NCI-H1417 treated with DMSO at 0.1 percent for 48 hours (cell line): Measurements from ENCODE around the gene FNDC3B.
A peak's percentile ranks its signal among the peaks of the same experiment; 100 is the strongest.

Source experiments
- DNase-seq: peaks from one replicate; lab custom pipeline; 2025; lab: John Stamatoyannopoulos, UW

The FNDC3B gene

DNA sequence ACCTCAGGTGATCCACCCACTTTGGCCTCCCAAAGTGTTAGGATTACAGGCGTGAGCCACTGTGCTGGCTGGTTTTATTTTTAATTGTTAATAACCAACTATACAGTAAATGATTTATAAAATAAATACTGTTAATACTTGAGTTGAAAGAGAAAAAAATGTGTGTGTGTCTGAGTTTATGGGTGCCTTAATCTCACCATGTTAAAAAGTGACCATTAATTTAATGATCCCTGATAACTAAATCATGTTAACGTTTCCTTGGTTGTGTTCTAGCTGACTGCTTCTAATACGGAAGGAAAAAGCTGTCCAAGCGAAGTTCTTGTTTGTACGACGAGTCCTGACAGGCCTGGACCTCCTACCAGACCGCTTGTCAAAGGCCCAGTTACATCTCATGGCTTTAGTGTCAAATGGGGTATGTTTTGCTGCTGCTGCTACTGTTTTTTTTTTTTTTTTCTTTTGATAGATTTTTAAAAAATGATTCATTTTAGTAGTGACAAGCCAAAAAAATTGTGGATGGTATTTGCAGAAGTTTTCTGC lies 295.4 kb downstream of the FNDC3B start:
- no peak for DNase-seq

DNA sequence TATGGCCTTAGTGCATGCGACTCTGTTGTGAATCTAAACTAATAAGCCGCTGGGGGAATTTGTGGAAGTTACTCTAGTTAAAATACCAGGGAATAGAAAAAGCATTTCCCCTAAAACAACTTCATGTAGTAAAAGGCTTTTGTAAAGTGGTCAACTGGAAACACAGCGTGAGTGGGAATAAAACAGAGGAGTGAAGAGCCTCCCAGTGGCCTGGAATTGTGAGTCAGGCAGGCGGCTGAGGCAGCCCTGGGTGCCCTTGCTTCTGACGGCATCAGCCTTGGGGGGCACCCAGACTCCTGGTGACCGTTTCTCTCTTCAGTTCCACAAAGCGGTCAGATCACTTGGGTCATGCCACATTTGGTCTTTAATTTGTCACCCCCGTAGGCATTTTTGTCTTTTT lies 300.5 kb downstream of the FNDC3B start:
- no peak for DNase-seq

DNA sequence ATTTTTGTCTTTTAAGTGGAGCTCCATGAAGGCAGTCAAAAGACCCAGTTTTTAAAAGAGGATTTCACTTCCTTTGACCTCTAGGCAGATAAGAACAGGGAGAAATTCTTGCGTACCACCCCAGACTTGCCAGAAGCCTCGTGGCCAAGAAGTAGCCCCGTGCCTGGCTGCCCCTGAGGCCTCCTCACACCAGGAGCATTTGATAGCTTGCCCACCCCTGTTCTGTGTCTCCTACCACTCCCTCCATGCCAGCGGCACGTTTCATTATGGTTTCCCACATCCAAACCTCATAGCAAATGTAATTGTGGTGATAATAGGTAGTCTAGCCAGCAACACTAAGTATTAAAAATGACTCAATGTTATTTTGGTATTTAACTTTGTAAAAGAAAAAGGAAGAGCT lies 301.2 kb downstream of the FNDC3B start:
- DNase-seq: no peak

DNA sequence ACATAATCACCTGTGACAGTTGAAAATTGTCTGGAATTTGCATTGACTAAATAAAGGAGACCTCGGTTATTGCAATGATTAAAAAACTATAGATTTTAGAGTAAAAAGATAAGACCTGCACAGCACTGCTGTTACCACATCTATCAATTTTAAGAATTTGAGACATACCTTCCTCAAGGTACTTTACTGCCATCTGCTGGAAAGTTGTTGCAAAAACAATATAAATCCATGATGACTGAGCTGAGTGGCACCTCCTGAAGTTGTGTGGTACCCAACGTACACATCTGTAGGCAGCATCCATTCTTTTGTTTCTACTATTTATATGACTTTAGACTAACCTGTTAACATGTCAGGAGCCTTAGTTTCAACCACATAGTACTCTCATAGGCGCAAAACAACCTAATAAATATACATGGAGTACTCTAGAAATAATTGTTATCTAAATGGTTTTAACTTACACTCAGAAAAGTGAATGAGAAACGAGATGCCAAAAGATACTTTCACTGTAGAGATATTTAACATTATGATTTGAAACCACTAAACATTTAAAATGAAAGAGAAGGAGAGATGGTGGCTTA lies 302.2 kb downstream of the FNDC3B start:
- peak; percentile 37 for DNase-seq

- DNase-seq: no peak
Observed at GRCh38 chr3:172342097-172342659, 302.8 kb downstream of the FNDC3B start.

- DNase-seq: no peak
Observed at GRCh38 chr3:172343117-172343516, 303.7 kb downstream of the FNDC3B start.

DNA sequence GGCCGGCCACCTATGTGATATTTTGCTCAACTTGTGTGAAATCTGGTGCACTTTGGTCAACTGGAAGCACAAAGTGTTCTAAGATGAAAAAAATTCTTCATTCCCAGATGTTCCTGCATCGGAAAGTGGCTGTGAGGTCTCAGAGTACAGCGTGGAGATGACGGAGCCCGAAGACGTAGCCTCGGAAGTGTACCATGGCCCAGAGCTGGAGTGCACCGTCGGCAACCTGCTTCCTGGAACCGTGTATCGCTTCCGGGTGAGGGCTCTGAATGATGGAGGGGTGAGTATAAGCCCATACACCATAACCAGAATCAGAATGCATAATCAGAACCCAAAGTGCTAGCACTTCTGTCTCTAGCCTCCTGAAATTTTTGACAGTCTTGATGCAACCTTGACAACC lies 304.6 kb downstream of the FNDC3B start:
- DNase-seq: no peak

- DNase-seq: no peak
Observed at GRCh38 chr3:172346161-172346560, 306.8 kb downstream of the FNDC3B start.

DNA sequence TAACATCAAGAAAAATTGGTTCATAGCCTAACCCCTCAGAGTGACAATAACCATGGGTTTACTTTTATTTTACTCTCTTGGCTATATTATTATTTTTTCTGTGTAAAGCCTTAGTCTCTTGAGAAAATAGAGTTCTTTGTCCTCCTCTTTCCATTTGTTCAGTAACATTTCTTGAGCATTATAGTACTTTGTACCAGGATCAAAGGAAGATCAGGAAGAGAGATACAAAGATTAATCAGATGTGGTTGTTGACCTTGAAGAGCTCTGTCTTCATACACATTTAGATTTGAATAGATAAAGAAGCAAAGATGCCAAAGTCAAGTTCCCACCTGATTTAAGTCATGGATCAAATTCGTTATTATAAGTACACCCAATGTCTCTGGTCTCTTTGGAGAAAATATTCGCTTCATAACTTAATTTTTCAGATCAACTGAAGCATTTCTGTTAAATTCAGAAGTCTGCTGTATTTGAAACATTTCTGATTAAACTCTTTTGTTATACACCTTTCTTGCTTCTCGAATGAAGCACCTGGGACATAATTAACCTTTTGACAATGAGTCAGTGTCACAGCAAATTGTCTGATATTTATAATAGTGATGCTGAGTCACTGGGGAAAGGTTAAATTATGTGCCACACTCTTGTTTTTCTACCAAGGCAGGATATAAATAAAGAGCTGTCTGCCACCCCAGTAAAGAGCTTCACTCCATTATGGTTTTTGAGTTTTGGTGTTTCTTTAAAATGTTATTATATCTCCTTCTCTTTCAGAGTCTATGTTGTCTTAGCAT lies 308.7 kb downstream of the FNDC3B start:
- peak; percentile 28 for DNase-seq

GRCh38 chr3:172351895-172352466 lies 312.6 kb downstream of the FNDC3B start:
- DNase-seq: no peak

DNA sequence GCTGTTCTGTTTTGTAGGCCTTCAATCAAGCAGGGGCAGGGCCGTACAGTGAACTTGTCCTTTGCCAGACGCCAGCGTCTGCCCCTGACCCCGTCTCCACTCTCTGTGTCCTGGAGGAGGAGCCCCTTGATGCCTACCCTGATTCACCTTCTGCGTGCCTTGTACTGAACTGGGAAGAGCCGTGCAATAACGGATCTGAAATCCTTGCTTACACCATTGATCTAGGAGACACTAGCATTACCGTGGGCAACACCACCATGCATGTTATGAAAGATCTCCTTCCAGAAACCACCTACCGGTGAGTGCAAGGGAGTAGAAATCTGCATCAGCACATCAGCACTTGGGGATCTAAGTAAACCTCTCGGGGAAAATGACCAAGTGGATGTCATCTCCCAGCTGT lies 313.4 kb downstream of the FNDC3B start:
- DNase-seq: no peak

DNA sequence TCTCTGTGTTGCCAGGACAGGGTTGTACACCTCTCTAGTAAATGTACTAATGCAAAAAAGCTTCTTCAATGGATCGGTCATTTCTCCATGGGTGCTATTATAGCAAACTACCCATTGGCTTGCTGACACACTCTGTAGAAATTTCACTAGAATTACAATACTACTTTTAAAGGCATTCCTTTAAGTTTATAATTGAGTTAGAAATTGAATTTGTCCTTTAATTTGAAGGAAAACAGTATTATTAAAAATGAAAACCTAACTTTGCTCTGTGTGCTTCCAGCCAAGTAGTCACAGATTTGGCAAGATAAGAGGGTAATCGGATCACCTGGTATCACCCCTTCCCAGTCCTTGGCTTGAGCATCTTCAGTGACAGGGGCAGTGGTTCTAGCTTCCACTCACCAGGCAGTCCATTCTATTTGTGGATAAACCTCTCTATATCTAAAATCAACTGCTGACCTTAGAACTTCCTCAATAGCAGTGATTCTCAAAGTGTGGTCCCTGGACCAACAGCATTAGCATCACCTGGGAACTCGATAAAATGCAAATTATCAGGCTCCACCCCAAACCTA lies 315.6 kb downstream of the FNDC3B start:
- no peak for DNase-seq

GRCh38 chr3:172355836-172356235 lies 316.5 kb downstream of the FNDC3B start:
- no peak for DNase-seq

DNA sequence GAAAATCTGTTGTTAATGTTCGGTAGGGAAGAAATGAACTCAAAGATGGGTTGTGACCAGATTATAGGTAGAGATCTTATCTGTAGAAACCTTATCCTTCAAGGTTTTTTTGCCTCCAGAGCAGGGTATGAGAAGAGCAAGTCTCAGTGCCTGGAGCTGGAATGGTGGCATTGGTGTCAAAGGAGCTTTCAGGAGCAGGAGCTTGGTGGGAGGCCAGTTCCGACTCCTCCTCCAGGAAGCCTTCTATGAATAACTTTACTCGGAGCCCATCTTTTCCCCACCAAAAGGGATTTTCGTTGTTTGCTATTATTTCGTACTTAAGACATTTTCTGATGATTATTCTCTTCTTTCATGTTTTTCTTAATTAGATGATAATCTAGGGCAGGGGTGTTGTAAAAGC lies 317.0 kb downstream of the FNDC3B start:
- DNase-seq: no peak

DNA sequence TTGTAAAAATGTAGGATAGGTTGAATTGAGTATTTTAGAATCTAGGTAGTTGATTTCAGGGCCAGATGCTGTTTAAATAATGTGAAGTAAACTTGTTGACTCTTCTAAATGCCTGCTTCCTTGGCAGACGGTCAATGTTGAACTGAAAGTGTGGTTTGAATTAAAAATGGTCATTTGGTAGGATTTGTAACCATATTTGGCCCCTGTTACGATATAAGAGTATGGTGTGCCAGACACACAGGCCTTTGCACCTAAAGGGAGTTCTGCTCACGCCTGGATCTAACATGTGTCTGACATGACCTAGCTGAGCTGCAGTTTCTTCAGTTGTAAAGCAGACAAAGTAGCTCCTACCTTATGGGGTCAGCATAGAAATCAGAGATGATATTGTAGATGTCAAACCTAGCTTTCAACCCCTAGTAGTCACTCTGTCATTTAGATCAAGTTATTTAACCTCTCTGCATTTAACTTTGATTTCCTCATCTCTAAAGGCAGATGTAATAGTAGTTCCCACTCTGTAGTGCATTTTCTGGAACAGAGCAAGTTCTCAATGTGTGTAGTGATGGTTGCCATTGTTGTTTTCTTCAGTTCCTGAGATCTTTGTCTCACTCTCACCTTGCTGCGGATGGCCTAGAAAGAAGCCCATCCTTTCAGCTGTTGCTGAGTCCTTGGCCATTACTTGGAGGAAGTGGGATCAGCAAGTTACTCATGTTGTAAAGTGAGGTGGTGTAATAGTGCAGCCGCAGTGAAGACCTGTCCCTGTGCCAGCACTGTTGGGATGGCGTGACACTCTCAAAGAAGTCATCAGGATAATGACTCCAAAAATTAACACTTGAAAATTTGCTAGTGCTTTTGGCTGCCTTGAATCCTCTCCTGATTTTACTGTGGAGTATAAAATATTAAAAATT lies 318.7 kb downstream of the FNDC3B start:
- DNase-seq: no peak

GRCh38 chr3:172359231-172359630 lies 319.9 kb downstream of the FNDC3B start:
- DNase-seq: no peak

DNA sequence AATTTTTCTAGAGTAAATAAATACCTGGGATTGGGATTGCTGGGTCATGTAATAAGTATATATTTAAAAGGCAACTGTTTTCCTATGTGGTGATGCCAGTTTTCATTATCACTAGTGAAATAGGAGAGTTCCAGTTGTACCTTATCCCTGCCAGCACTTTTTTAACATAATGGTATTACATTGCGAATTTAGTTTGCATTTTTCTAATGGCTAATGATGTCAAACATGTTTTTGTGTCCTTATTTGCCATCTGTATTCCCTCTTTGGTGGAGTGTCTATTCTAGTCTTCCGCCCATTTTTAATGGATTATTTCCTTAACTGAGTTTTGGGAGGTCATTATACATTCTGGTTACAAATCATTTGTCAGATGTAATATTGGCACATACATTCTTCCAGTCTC lies 320.6 kb downstream of the FNDC3B start:
- DNase-seq: no peak

DNA sequence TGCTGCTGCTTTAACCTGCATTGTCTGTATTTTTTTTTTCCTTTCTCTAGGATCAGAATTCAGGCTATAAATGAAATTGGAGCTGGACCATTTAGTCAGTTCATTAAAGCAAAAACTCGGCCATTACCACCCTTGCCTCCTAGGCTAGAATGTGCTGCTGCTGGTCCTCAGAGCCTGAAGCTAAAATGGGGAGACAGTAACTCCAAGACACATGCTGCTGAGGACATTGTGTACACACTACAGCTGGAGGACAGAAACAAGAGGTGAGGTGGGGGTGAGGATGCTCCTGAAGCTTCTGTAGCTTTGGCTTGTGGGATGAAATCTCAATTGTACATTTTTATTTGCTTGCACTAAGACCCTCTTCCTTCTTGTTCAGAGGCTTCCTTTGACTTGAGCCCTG lies 323.2 kb downstream of the FNDC3B start:
- DNase-seq: no peak

DNA sequence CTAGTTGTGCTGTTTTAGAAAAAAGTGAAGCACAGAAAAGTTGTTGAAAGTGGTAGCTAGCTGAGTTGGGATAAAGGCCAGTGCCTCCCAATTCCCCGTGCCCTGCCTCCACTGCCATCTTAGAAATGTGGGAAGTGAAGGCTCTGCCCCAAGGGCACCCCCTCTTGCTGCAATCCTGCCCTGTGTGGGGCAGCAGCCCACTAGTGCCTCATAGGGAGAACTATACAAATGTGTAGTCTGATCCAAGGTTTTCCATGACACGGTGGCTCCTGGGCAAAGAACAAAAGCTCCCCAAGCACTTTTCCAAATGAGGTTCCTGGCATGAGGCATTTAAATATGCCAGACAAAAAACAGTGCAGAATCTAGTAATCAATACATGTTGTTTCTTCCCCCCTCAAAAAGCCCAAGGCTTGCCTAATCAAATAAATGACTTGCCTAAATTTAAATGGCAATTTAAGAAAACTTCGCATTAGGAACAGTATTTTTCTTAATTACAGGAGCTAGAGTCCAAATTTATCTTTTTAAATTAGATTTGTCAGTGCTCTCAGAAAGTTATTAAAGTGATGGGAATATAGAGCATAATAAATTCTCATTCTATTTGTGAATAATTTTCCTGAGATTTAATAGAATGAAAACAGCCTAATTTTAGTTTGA lies 325.1 kb downstream of the FNDC3B start:
- DNase-seq: no peak

DNA sequence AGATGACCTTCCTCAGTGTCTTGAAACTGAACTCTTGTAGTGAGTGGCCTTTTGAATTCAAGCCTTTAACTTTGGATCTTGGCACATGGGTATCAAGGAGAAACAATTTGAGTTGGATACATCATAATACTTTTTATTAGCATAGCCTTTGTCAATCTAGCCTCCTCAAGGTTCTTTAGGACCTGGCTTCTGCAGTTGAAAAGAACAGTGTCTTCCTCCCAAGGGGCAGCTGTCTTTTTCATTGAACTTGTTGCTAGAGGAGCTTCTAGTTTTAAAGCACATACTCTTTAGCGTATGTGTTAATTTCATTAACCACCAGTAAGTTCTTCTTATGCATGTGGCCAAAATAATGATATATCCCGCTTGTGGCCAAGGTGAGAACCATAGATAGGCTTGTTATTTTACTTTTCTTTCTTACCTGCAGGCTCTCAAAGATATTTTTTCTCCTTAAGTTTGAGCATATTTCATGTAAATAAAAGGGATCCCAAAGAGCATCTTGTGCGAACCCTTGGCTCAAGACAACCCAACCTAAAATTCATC lies 325.7 kb downstream of the FNDC3B start:
- DNase-seq: no peak
